Transverse colon (tissue), 4 donors: Measurements from ENCODE around the gene MAPKAP1. TPM values are rescaled to one million over a fixed set of nuclear protein-coding genes. Genes with fewer than 3 reads are reported as not detected.

Source experiments
- DNase-seq: peaks from one replicate; pipeline ENCODE4 v3.0.0-alpha.2; 2019
- H3K27ac ChIP-seq, 4 donors: fragments of 200-600 bp; sonication (generic); 2 replicates each; pipeline ENCODE4 v1.5.1; 2016 to 2018; ENCODE audit warnings: inconsistent platforms in 4 of 4
- H3K27me3 ChIP-seq: fragments of 200-600 bp; sonication (generic); 2 replicates; pipeline ENCODE4 v1.5.1; 2017; ENCODE audit warnings: inconsistent platforms
- H3K36me3 ChIP-seq, 4 donors: fragments of 200-600 bp; sonication (generic); 2 replicates each; pipeline ENCODE4 v1.5.1; 2017 to 2019; ENCODE audit warnings: inconsistent platforms in 4 of 4
- H3K4me1 ChIP-seq, 4 donors: fragments of 200-600 bp; sonication (generic); 2 replicates each; pipeline ENCODE4 v1.5.1; 2017 to 2020; ENCODE audit warnings: inconsistent platforms in 4 of 4
- H3K4me3 ChIP-seq, 4 donors: fragments of 200-600 bp; sonication (generic); 1 replicate in 1 of 4; 2 replicates in 3 of 4; pipeline versions ENCODE4 v1.5.1 to v1.6.1; 2017 to 2019; ENCODE audit warnings: inconsistent platforms in 4 of 4
- H3K9me3 ChIP-seq, 2 donors: fragments of 200-600 bp; sonication (generic); 2 replicates each; pipeline ENCODE4 v1.5.1; 2017 to 2019; ENCODE audit warnings: inconsistent platforms in 2 of 2
- CTCF ChIP-seq, 5 experiments: fragments of 200-600 bp in 3 of 5; fragments of 450-650 bp in 2 of 5; sonication (generic) in 3 of 5; IDR thresholded peaks; 1 replicate in 2 of 5; 2 replicates in 3 of 5; pipeline ENCODE4 v1.5.1; 2016 to 2017; ENCODE audit warnings: antibody characterized with exemption in 5 of 5, inconsistent platforms in 3 of 5, mild to moderate bottlenecking in 2 of 5, moderate library complexity in 1 of 5
- EP300 ChIP-seq: sonication (generic); formaldehyde crosslinking; IDR thresholded peaks from one replicate; pipeline ENCODE4 v1.6.1; 2017; ENCODE audit warnings: antibody characterized with exemption, low read depth
- POLR2A ChIP-seq: fragments of 450-650 bp; IDR thresholded peaks from one replicate; pipeline ENCODE4 v1.6.1; 2016; ENCODE audit warnings: antibody characterized with exemption, mild to moderate bottlenecking, moderate library complexity
- POLR2AphosphoS5 ChIP-seq, 3 donors: sonication (generic); formaldehyde crosslinking; IDR thresholded peaks; one replicate each; pipeline ENCODE4 v1.6.1; 2016; ENCODE audit warnings: antibody characterized with exemption in 3 of 3
- WGBS, 2 donors: methylation state at CpG; one replicate each; pipeline ENCODE4 v1.1.5; 2018; ENCODE audit warnings: low coverage in 1 of 2; 5-methylcytosine and 5-hydroxymethylcytosine counted together
- in situ Hi-C, 4 donors: fragments of 200-750 bp; cut with MboI; loops; one replicate each; pipeline versions ENCODE4 v1.15.0 to v1.15.1; 2017; ENCODE audit warnings: low sequenced_read_pairs in 3 of 4, low pct_ligation_motif_present in 1 of 4, low pct_unique_long_range_greater_than_20kb in 1 of 4
- intact Hi-C: fragments of 100-400 bp; cut with DNase I; formaldehyde crosslinking; loops from one replicate; pipeline ENCODE4 v1.15.1; 2023; ENCODE audit warnings: low total_unique reads
- total RNA-seq, 4 donors: library from RNA; depleted of rRNA; stranded (reverse); fragments of >200 nt; gene quantifications; one replicate each; pipeline ENCODE4 v1.1.0, GENCODE V29; 2016

Gene MAPKAP1
- total RNA-seq, 4 donors from 2014 or later = 59.8 to 83.4 (median 71.2) TPM

- in situ Hi-C loops = no loop called here
- Histone ChIP-seq H3K27me3 (no peaks in the 10 kb centered on the region), H3K4me1 (peaks cover 0 to 44% (median 11%) of the 10 kb centered on the region in 4 donors), H3K27ac (peak overlapping the region; percentile 83 to 94 (median 89)), H3K36me3 (no peaks in the 10 kb centered on the region), H3K9me3 (no peaks in the 10 kb centered on the region), H3K4me3 (peak overlapping the region; percentile 62 to 95 (median 88))
- intact Hi-C loops = loop anchor here (5.0 kb wide), 1 partner anchor 74 kb away; no protein-coding TSS in a partner anchor
- TF ChIP-seq EP300 = no peak
- TF ChIP-seq POLR2A = no peak
- no peak for TF ChIP-seq CTCF (IDR thresholded peaks at IDR 0.05)
- TF ChIP-seq POLR2AphosphoS5 (IDR thresholded peaks at IDR 0.05) = no peak
- DNase-seq = no peak
- WGBS, 2 donors = 18 to 22% methylated on average over 2 to 30 of the region's 30 CpGs
Observed at GRCh38 chr9:125748446-125749099, 41.6 kb upstream of the MAPKAP1 start.

- Histone ChIP-seq H3K9me3 (no peaks in the 10 kb centered on the region), H3K36me3 (no peaks in the 10 kb centered on the region), H3K27me3 (no peaks in the 10 kb centered on the region), H3K4me1 (peaks cover 0 to 44% (median 11%) of the 10 kb centered on the region in 4 donors), H3K27ac (peak overlapping the region; percentile 83 to 94 (median 89)), H3K4me3 (peak overlapping the region; percentile 62 to 95 (median 88))
- intact Hi-C loops = loop anchor here (5.0 kb wide), 1 partner anchor 74 kb away; no protein-coding TSS in a partner anchor
- 1% methylated on average over 56 of the region's 88 CpGs; no CpG with 5 or more reads in 1 of the 2 donors for WGBS, 2 donors
- DNase-seq = peak; percentile 42
- in situ Hi-C loops = no loop called here
- TF ChIP-seq POLR2AphosphoS5 (IDR thresholded peaks at IDR 0.05) (peak in 1 of 3 donors; percentile 7), EP300 (no peak)
Observed at GRCh38 chr9:125747765-125748445, 40.9 kb upstream of the MAPKAP1 start.

GRCh38 chr9:125747053-125747764 lies 40.2 kb upstream of the MAPKAP1 start, which contains the start of gene PBX3:
PBX3 (plus strand) TSS chr9:125747373.
- in situ Hi-C loops = no loop called here
- Histone ChIP-seq H3K4me1 (peaks cover 0 to 39% (median 9%) of the 10 kb centered on the region in 4 donors), H3K4me3 (peak within 1 kb of the TSS; percentile 62 to 95 (median 88)), H3K27me3 (no peaks in the 10 kb centered on the region), H3K36me3 (no peaks in the 10 kb centered on the region), H3K9me3 (no peaks in the 10 kb centered on the region), H3K27ac (peak within 1 kb of the TSS; percentile 83 to 94 (median 90))
- DNase-seq = peak; percentile 54
- 1% methylated on average over 68 of the region's 107 CpGs; no CpG with 5 or more reads in 1 of the 2 donors for WGBS, 2 donors
- no peak for TF ChIP-seq CTCF (IDR thresholded peaks at IDR 0.05)
- TF ChIP-seq POLR2A = no peak
- peak in 2 of 3 donors; percentile 27 to 35 for TF ChIP-seq POLR2AphosphoS5 (IDR thresholded peaks at IDR 0.05)
- TF ChIP-seq EP300 = no peak
- intact Hi-C loops = loop anchor here (5.0 kb wide), 1 partner anchor 75 kb away; no protein-coding TSS in a partner anchor

- peak overlapping the region in 3 of 4 donors; percentile 60 to 88 (median 60) for H3K4me3 ChIP-seq
Observed at GRCh38 chr9:125746774-125747052, 39.7 kb upstream of the MAPKAP1 start.

More at GRCh38 chr9:125746774-125747052, 39.7 kb upstream of the MAPKAP1 start:
- no peak for TF ChIP-seq POLR2AphosphoS5 (IDR thresholded peaks at IDR 0.05)
- TF ChIP-seq POLR2A = no peak
- TF ChIP-seq CTCF (IDR thresholded peaks at IDR 0.05) = no peak
- TF ChIP-seq EP300 = no peak
- H3K9me3 ChIP-seq = no peaks in the 10 kb centered on the region
- intact Hi-C loops = loop anchor here (5.0 kb wide), 1 partner anchor 76 kb away; no protein-coding TSS in a partner anchor
- no peaks in the 10 kb centered on the region for H3K27me3 ChIP-seq
- peaks cover 0 to 34% (median 8%) of the 10 kb centered on the region in 4 donors for H3K4me1 ChIP-seq
- H3K36me3 ChIP-seq = no peaks in the 10 kb centered on the region
- peak overlapping the region; percentile 78 to 94 (median 88) for H3K27ac ChIP-seq
- WGBS, 2 donors = no CpG with 5 or more reads among the region's 46 CpGs
- DNase-seq = no peak
- in situ Hi-C loops = no loop called here
